Parathyroid adenoma (tissue), 2 donors: ENCODE measurements around the gene LDHAL6B.
"Not testable (repeated sequence)": the region's sequence is repeated elsewhere in the genome, so short reads cannot be mapped to it uniquely, and the experiment has no call there.

Source experiments
- H2AFZ ChIP-seq: fragments of 300-600 bp; sonication (generic); one replicate; pipeline ENCODE4 v1.7.0; 2017; ENCODE audit warnings: antibody characterized with exemption, mild to moderate bottlenecking
- H3K27ac ChIP-seq: fragments of 300-600 bp; sonication (generic); one replicate; pipeline ENCODE4 v1.7.0; 2017
- H3K27me3 ChIP-seq: fragments of 300-600 bp; sonication (generic); one replicate; pipeline ENCODE4 v1.7.0; 2017; ENCODE audit warnings: low read length; ENCODE audit not compliant: control insufficient read depth, insufficient read depth
- H3K36me3 ChIP-seq: fragments of 300-600 bp; sonication (generic); one replicate; pipeline ENCODE4 v1.7.0; 2017; ENCODE audit warnings: low read length; ENCODE audit not compliant: control insufficient read depth, insufficient read depth
- H3K4me1 ChIP-seq: fragments of 300-600 bp; sonication (generic); one replicate; pipeline ENCODE4 v1.7.0; 2017; ENCODE audit warnings: control low read depth
- H3K4me2 ChIP-seq: fragments of 300-600 bp; sonication (generic); one replicate; pipeline ENCODE4 v1.7.0; 2017; ENCODE audit warnings: low read length
- H3K4me3 ChIP-seq: fragments of 300-600 bp; sonication (generic); one replicate; pipeline ENCODE4 v1.7.0; 2017; ENCODE audit warnings: low read depth, low read length
- H3K79me2 ChIP-seq: fragments of 300-600 bp; sonication (generic); one replicate; pipeline ENCODE4 v1.7.0; 2017; ENCODE audit warnings: control low read depth
- H3K9ac ChIP-seq: fragments of 300-600 bp; sonication (generic); one replicate; pipeline ENCODE4 v1.7.0; 2017; ENCODE audit warnings: mild to moderate bottlenecking
- H3K9me3 ChIP-seq: fragments of 300-600 bp; sonication (generic); one replicate; pipeline ENCODE4 v1.7.0; 2017; ENCODE audit warnings: low read length; ENCODE audit not compliant: control insufficient read depth
- CTCF ChIP-seq: fragments of 300-600 bp; sonication (generic); IDR thresholded peaks from one replicate; pipeline ENCODE4 v1.7.0; 2017; ENCODE audit warnings: antibody characterized with exemption, mild to moderate bottlenecking
- donor health status: primary hyperparathyroidism.

Gene LDHAL6B

GRCh38 chr15:59159210-59159609 is 47.4 kb upstream of the LDHAL6B start:
- no peak for TF ChIP-seq CTCF
- Histone ChIP-seq H3K4me1 (no peaks in the 10 kb centered on the region), H3K36me3 (no peaks in the 10 kb centered on the region), H3K9me3 (no peaks in the 10 kb centered on the region), H3K79me2 (no peaks in the 10 kb centered on the region), H3K9ac (no peak overlapping the region), H3K27ac (no peak overlapping the region), H2AFZ (no peak overlapping the region), H3K4me2 (no peak overlapping the region), H3K27me3 (no peaks in the 10 kb centered on the region), H3K4me3 (no peak overlapping the region)

DNA sequence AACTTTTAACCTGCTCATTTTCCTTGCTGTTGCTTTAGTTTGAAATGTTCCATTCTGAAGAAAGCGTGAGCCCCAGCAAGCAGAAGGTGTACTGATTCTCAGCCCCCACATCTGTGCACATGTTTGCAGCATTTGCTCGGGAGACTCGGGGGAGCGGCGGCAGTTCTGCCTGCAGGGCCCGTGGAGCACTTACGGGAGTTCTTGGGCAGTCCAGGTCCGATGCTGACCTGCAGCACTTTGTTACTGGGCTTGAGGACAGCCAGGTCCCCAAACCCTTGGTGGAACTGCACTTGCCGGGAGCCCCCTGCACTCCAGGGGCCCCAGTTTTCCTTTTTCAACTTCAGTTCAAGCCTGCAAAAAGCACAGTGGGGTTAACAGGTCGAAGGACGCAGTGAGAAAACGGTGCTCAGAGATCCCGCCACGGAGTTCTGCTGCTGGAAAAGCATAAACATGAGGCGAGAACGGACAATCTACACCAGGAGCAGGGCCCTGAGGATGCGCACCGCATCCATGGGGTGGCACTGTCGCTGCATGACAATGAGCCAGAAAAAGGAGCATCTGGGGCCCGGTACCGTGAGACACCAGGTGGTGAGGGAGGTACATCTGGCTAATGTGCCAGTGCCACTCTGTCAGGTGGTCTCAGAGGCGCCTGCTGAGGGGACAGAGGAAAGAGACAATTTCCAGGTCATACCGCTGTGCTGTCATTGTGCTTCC is 45.6 kb upstream of the LDHAL6B start:
- no peak for TF ChIP-seq CTCF
- no peak overlapping the region for H3K9ac ChIP-seq
- H3K36me3 ChIP-seq, result no peaks in the 10 kb centered on the region

GRCh38 chr15:59162080-59162479 is 44.6 kb upstream of the LDHAL6B start:
- H3K9ac ChIP-seq, H3K4me2 ChIP-seq, H3K27me3 ChIP-seq, H3K4me1 ChIP-seq, H3K4me3 ChIP-seq, H3K79me2 ChIP-seq, H3K27ac ChIP-seq, H3K9me3 ChIP-seq, H3K36me3 ChIP-seq, H2AFZ ChIP-seq: not testable (repeated sequence)

More for the DNA sequence above, 45.6 kb upstream of the LDHAL6B start:
- H3K4me1 ChIP-seq, result no peaks in the 10 kb centered on the region
- H3K27ac ChIP-seq, result no peak overlapping the region
- no peaks in the 10 kb centered on the region for H3K27me3 ChIP-seq
- no peak overlapping the region for H3K4me2 ChIP-seq
- H2AFZ ChIP-seq, result no peak overlapping the region
- no peaks in the 10 kb centered on the region for H3K9me3 ChIP-seq
- H3K4me3 ChIP-seq, result no peak overlapping the region
- no peaks in the 10 kb centered on the region for H3K79me2 ChIP-seq

DNA sequence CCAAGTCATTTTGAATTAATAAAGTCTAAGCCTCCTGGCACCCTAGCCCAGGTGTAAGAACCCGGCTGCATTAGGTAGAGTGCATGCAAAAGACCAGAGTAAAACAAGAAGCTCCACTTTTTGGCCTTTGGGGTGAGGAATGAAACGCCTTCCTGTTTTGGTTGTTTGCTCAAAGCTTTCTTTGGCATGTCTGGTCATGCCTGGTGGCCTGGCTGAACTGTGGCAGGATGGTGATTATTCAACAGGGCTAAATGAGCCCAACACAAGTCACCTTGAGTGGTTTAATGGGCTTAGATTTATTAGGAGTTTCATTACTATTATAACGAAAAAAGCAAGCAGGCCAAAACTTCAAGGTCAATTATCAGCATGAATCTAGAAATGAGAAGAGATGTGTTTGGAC is 40.9 kb upstream of the LDHAL6B start:
- H3K36me3 ChIP-seq, result no peaks in the 10 kb centered on the region
- H3K4me1 ChIP-seq, result no peaks in the 10 kb centered on the region
- H3K4me2 ChIP-seq, result no peak overlapping the region
- H3K27ac ChIP-seq, result no peak overlapping the region
- H3K4me3 ChIP-seq, result no peak overlapping the region
- H2AFZ ChIP-seq, result no peak overlapping the region
- no peak for TF ChIP-seq CTCF
- no peaks in the 10 kb centered on the region for H3K9me3 ChIP-seq
- no peak overlapping the region for H3K9ac ChIP-seq
- no peaks in the 10 kb centered on the region for H3K27me3 ChIP-seq
- H3K79me2 ChIP-seq, result no peaks in the 10 kb centered on the region

GRCh38 chr15:59166166-59166565 is 40.5 kb upstream of the LDHAL6B start:
- no peak for TF ChIP-seq CTCF
- no peak overlapping the region for H3K4me3 ChIP-seq
- no peak overlapping the region for H3K9ac ChIP-seq
- H3K9me3 ChIP-seq, result no peaks in the 10 kb centered on the region
- no peak overlapping the region for H2AFZ ChIP-seq
- H3K27me3 ChIP-seq, result no peaks in the 10 kb centered on the region
- H3K4me2 ChIP-seq, result no peak overlapping the region
- no peaks in the 10 kb centered on the region for H3K36me3 ChIP-seq
- H3K79me2 ChIP-seq, result no peaks in the 10 kb centered on the region
- H3K4me1 ChIP-seq, result no peaks in the 10 kb centered on the region
- H3K27ac ChIP-seq, result no peak overlapping the region
